Right atrium auricular region (tissue), 2 donors: Measurements from ENCODE around the gene TTC7B. TPM values are rescaled to one million over a fixed set of nuclear protein-coding genes. Genes with fewer than 3 reads are reported as not detected.
A peak's percentile ranks its signal among the peaks of the same experiment; 100 is the strongest.

ENCODE experiments used
- DNase-seq: peaks from one replicate; pipeline ENCODE4 v3.0.0-alpha.2; 2019; ENCODE audit warnings: low spot score
- H3K27ac ChIP-seq, 2 donors: fragments of 200-600 bp; sonication (generic); 1 replicate in 1 of 2; 2 replicates in 1 of 2; pipeline ENCODE4 v1.5.1; 2016 to 2019
- H3K27me3 ChIP-seq, 2 donors: fragments of 200-600 bp; sonication (generic); one replicate each; pipeline versions ENCODE4 v1.5.1 to v1.6.0; 2017 to 2019
- H3K36me3 ChIP-seq: fragments of 200-600 bp; sonication (generic); one replicate; pipeline ENCODE4 v1.5.1; 2016
- H3K4me1 ChIP-seq, 2 donors: fragments of 200-600 bp; sonication (generic); one replicate each; pipeline versions ENCODE4 v1.5.1 to v1.6.0; 2017 to 2019
- H3K4me3 ChIP-seq, 2 donors: fragments of 200-600 bp; sonication (generic); 1 replicate in 1 of 2; 2 replicates in 1 of 2; pipeline ENCODE4 v1.5.1; 2017 to 2019; ENCODE audit warnings: mild to moderate bottlenecking in 1 of 2, moderate library complexity in 1 of 2
- H3K9me3 ChIP-seq, 2 donors: fragments of 200-600 bp; sonication (generic); one replicate each; pipeline ENCODE4 v1.5.1; 2019
- total RNA-seq, 2 donors: library from RNA; depleted of rRNA; stranded (reverse); fragments of >200 nt; gene quantifications; one replicate each; pipeline ENCODE4 v1.1.0, GENCODE V29; 2016
- TF ChIP-seq, protein P1 (sequence below), 2 donors: fragments of 200-600 bp; sonication (generic); IDR thresholded peaks; one replicate each; pipeline ENCODE4 v1.5.1; 2019; ENCODE audit warnings: antibody characterized with exemption in 2 of 2

The TTC7B gene
- total RNA-seq, 2 donors from 2014 or later, result 45.5 to 57.3 TPM

DNA sequence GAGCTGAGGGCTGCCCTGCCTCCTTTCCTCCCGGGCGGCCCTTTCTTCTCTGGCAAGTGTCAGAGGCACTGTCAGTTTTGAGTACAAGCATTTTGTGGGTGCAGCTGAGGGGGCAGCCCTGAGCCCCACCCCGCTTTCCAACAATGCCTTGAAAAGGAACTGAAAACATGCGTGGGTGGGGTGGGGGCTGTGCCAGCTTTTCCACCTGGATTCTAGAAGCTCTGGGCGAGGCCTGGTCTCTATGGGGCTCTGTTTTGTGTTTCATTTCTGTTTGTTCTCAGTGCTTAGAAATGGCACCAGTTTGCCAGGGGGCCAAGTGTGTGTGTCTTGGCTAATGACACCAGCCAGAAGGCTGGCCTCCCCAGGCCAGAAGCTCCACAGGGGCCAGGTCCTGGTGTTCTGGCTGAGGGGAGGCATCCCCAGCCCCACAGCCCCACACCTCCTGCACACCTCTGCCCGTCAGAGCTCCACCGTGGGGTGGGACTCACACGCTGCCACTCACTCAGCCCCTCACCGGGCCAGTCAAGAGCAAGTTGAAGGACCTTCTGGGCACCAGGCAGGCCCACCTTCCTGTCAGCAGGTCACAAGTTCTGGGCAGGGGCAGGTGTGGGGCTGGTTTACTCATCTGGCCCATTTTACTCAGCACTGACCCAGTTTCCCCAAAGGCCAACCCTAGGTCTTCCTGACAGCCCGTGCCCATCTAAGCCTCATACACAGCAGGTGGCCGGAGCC lies 264.3 kb downstream of the TTC7B start:
- DNase-seq, result no peak
- Histone ChIP-seq H3K36me3 (no peaks in the 10 kb centered on the region), H3K27me3 (no peaks in the 10 kb centered on the region), H3K4me3 (no peak overlapping the region), H3K9me3 (no peaks in the 10 kb centered on the region), H3K27ac (no peak overlapping the region), H3K4me1 (peaks cover 0 to 53% of the 10 kb centered on the region in 2 donors)
- TF ChIP-seq, protein P1, sequence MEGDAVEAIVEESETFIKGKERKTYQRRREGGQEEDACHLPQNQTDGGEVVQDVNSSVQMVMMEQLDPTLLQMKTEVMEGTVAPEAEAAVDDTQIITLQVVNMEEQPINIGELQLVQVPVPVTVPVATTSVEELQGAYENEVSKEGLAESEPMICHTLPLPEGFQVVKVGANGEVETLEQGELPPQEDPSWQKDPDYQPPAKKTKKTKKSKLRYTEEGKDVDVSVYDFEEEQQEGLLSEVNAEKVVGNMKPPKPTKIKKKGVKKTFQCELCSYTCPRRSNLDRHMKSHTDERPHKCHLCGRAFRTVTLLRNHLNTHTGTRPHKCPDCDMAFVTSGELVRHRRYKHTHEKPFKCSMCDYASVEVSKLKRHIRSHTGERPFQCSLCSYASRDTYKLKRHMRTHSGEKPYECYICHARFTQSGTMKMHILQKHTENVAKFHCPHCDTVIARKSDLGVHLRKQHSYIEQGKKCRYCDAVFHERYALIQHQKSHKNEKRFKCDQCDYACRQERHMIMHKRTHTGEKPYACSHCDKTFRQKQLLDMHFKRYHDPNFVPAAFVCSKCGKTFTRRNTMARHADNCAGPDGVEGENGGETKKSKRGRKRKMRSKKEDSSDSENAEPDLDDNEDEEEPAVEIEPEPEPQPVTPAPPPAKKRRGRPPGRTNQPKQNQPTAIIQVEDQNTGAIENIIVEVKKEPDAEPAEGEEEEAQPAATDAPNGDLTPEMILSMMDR (IDR thresholded peaks at IDR 0.05), result no peak

DNA sequence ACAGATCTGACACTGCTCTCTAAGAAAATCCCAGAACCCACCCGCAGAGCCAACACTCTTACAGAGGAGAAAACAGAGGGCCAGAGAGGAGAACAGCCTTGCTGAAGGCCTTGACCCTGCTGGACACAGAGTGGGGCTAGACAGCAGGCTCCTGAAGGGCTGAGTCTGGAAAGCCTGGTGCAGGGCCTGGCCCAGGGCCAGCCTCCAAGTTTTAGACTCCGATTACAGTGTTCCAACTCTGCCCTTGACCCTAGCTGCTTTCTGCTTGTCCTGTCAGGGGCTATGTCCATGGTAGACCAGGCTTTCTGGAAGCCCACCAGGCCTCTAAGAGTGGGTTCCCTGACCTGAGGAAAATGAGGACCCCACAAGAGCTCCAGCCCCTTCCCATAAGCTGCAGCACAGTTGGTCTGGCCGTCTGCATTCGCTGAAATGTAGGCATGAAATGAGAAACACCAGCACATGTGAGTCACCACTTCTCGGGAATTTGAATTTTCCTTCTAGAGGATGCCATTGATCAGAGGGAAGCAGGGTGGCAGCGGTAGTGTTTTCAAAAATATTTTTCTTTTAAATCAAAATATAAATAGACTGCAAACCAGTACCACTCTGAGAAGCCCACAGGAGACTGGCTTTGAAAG lies 265.0 kb downstream of the TTC7B start:
- no peak overlapping the region for H3K4me3 ChIP-seq
- peak overlapping the region in 1 of 2 donors; percentile 9 for H3K27ac ChIP-seq
- H3K36me3 ChIP-seq, result no peaks in the 10 kb centered on the region
- no peaks in the 10 kb centered on the region for H3K9me3 ChIP-seq
- DNase-seq, result no peak
- H3K27me3 ChIP-seq, result no peaks in the 10 kb centered on the region
- TF ChIP-seq, protein P1 (IDR thresholded peaks at IDR 0.05), result no peak
- peaks cover 0 to 53% of the 10 kb centered on the region in 2 donors for H3K4me1 ChIP-seq

DNA sequence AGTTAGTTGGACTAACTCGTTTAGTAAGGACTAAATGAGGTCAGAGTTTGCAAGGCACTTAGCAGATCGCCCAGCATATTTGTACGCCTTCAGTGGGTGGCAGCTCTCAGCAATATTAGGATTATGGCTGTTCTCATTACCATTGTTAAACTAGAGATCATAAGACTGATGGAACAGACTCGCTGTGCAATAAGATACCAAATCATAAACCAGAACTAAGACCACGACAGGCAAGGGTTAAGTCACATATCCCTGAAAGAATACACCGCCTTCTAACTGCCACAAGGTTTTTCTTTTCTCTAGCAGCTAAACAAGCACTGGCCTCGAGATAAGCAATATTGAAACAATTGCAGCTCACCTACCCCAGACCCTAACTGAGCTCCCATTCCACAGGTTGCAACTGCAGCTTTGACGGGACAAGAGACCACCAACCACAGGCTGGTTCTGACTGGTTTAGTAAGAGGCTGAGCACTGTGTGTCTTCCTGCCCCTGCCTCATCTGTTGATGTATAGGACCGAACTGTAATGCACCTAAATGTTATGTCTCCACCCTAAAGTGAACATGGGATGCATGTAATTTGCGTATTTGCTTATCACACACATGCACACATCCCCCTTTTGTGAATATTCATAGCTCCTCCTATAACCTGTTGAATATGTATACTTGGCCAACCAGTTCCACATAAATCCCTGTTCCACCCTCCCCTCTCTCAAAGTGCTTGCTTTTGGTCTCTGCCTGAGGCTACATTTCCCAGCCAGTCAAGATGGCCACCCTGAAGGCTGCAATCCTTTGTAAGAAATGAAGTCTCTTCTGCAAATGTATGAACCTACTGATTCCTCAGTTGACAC lies 266.2 kb downstream of the TTC7B start:
- Histone ChIP-seq H3K4me3 (no peak overlapping the region), H3K36me3 (no peaks in the 10 kb centered on the region), H3K9me3 (no peaks in the 10 kb centered on the region), H3K27me3 (no peaks in the 10 kb centered on the region), H3K27ac (no peak overlapping the region), H3K4me1 (peaks cover 0 to 61% of the 10 kb centered on the region in 2 donors)
- DNase-seq, result no peak
- TF ChIP-seq, protein P1 (IDR thresholded peaks at IDR 0.05), result no peak

DNA sequence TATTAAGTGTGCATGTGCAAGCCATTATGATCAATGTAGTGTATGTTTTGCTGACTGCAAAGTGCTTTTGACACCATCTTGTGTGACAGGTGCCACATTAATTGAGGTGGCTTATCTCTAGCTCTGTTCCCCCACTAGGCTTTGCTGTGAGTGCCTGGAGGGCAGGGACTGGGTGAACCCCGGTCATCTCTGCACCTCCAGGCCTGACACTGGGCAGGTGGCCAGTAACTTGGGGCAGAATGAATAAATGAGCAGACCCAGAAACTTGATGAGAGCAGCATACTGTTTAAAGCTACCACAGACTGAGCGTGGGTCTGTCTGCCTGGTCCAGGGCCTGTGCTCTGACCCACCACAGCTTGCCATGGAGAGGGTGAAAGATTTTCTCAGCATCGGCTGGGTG lies 267.8 kb downstream of the TTC7B start:
- Histone ChIP-seq H3K27ac (no peak overlapping the region), H3K4me3 (no peak overlapping the region), H3K36me3 (no peaks in the 10 kb centered on the region), H3K27me3 (no peaks in the 10 kb centered on the region), H3K9me3 (no peaks in the 10 kb centered on the region), H3K4me1 (peaks cover 0 to 50% of the 10 kb centered on the region in 2 donors)
- no peak for DNase-seq
- TF ChIP-seq, protein P1 (IDR thresholded peaks at IDR 0.05), result no peak

DNA sequence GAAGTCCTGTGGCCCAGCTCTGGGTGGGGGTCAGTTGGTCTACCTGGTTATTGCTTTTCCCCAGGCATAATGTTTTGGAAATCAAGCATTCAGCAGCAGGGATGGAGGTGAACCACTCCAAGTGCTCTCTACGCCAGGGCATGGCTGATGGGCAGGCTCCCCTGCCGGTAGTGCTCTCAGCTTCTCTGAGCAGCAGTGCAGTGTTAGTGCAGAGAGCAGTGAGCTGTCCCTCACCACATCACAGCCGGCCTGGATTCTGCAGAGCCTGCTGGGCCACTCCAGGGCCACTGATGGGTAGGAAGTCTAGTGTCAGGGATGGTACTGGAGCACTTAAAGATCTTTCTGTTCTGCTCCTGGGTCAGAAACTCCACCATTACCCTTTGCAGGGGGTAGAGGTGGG lies 268.3 kb downstream of the TTC7B start:
- Histone ChIP-seq H3K9me3 (no peaks in the 10 kb centered on the region), H3K4me3 (no peak overlapping the region), H3K27me3 (no peaks in the 10 kb centered on the region), H3K27ac (peak overlapping the region in 1 of 2 donors; percentile 76), H3K4me1 (peaks cover 0 to 49% of the 10 kb centered on the region in 2 donors), H3K36me3 (no peaks in the 10 kb centered on the region)
- no peak for DNase-seq
- TF ChIP-seq, protein P1 (IDR thresholded peaks at IDR 0.05), result no peak
